KMS-11 (cell line): ENCODE results near the gene NT5C2.
"Not testable (repeated sequence)": the region's sequence is repeated elsewhere in the genome, so short reads cannot be mapped to it uniquely, and the experiment has no call there.

Experiments
- H2AFZ ChIP-seq: fragments of 200-600 bp; sonication (generic); 2 replicates; pipeline ENCODE4 v1.6.1; 2016; ENCODE audit warnings: antibody characterized with exemption, mixed run types, low read depth
- H3K27ac ChIP-seq: fragments of 200-600 bp; sonication (generic); 2 replicates; pipeline ENCODE4 v1.6.1; 2016; ENCODE audit warnings: mild to moderate bottlenecking, mixed run types
- H3K27me3 ChIP-seq: fragments of 200-600 bp; sonication (generic); 2 replicates; pipeline ENCODE4 v1.6.1; 2017; ENCODE audit warnings: mild to moderate bottlenecking, low read depth, mixed run types, moderate library complexity; ENCODE audit not compliant: insufficient read depth
- H3K36me3 ChIP-seq: fragments of 200-600 bp; sonication (generic); 2 replicates; pipeline ENCODE4 v1.6.1; 2017; ENCODE audit warnings: mild to moderate bottlenecking, mixed run types; ENCODE audit not compliant: insufficient read depth
- H3K4me1 ChIP-seq: fragments of 200-600 bp; sonication (generic); 2 replicates; pipeline ENCODE4 v1.6.1; 2016; ENCODE audit warnings: mild to moderate bottlenecking, low read depth, mixed run types; ENCODE audit not compliant: poor library complexity, severe bottlenecking
- H3K4me2 ChIP-seq: fragments of 200-600 bp; sonication (generic); 2 replicates; pipeline ENCODE4 v1.7.0; 2016; ENCODE audit warnings: mild to moderate bottlenecking, mixed run types
- H3K4me3 ChIP-seq: fragments of 200-600 bp; sonication (generic); IDR thresholded peaks from 2 replicates; pipeline ENCODE4 v1.6.1; 2017; ENCODE audit warnings: low read depth, low read length, mixed read lengths; ENCODE audit not compliant: insufficient read depth
- H3K79me2 ChIP-seq: fragments of 200-600 bp; sonication (generic); 2 replicates; pipeline ENCODE4 v1.6.1; 2016; ENCODE audit warnings: low read depth, mixed run types; ENCODE audit not compliant: insufficient read depth
- H3K9ac ChIP-seq: fragments of 200-600 bp; sonication (generic); 2 replicates; pipeline ENCODE4 v1.6.1; 2016; ENCODE audit warnings: mild to moderate bottlenecking, mixed run types
- H4K20me1 ChIP-seq: fragments of 200-600 bp; sonication (generic); 2 replicates; pipeline ENCODE4 v1.6.1; 2016; ENCODE audit warnings: mild to moderate bottlenecking, mixed run types; ENCODE audit not compliant: insufficient read depth
- TF ChIP-seq, protein P1 (sequence below): fragments of 200-600 bp; sonication (generic); conservative IDR thresholded peaks from 2 replicates; pipeline ENCODE4 v1.6.1; 2017; ENCODE audit warnings: low read depth, mild to moderate bottlenecking, antibody characterized with exemption, low read length, moderate library complexity, mixed read lengths

The NT5C2 gene

DNA sequence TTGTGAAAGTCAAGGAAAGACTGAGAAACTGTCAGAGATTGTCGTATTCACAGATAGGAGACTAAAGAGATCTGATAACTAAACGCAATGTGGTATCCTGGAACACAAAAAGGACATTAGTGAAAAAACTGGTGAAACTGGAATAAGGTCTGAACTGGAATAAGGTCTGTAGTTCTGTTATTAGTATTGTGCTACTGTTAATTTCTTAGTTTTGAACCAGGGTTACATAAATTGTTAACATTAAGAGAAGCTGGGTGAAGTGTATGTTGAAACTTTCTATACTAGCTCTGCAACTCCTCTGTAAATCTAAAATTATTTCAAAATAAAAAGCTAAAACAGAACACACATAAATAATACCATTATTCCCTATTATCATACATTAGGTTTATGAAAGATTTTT, 3.4 kb upstream of the NT5C2 start:
- H2AFZ ChIP-seq: no peak overlapping the region
- H4K20me1 ChIP-seq: no peaks in the 10 kb centered on the region
- no peaks in the 10 kb centered on the region for H3K36me3 ChIP-seq
- H3K4me3 ChIP-seq: no peak overlapping the region
- TF ChIP-seq, protein P1, sequence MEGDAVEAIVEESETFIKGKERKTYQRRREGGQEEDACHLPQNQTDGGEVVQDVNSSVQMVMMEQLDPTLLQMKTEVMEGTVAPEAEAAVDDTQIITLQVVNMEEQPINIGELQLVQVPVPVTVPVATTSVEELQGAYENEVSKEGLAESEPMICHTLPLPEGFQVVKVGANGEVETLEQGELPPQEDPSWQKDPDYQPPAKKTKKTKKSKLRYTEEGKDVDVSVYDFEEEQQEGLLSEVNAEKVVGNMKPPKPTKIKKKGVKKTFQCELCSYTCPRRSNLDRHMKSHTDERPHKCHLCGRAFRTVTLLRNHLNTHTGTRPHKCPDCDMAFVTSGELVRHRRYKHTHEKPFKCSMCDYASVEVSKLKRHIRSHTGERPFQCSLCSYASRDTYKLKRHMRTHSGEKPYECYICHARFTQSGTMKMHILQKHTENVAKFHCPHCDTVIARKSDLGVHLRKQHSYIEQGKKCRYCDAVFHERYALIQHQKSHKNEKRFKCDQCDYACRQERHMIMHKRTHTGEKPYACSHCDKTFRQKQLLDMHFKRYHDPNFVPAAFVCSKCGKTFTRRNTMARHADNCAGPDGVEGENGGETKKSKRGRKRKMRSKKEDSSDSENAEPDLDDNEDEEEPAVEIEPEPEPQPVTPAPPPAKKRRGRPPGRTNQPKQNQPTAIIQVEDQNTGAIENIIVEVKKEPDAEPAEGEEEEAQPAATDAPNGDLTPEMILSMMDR: no peak
- H3K4me1 ChIP-seq: peaks cover 17% of the 10 kb centered on the region
- no peak overlapping the region for H3K27ac ChIP-seq
- H3K79me2 ChIP-seq: peaks cover 11% of the 10 kb centered on the region
- H3K9ac ChIP-seq: no peak overlapping the region
- H3K4me2 ChIP-seq: no peak overlapping the region
- H3K27me3 ChIP-seq: no peaks in the 10 kb centered on the region

DNA sequence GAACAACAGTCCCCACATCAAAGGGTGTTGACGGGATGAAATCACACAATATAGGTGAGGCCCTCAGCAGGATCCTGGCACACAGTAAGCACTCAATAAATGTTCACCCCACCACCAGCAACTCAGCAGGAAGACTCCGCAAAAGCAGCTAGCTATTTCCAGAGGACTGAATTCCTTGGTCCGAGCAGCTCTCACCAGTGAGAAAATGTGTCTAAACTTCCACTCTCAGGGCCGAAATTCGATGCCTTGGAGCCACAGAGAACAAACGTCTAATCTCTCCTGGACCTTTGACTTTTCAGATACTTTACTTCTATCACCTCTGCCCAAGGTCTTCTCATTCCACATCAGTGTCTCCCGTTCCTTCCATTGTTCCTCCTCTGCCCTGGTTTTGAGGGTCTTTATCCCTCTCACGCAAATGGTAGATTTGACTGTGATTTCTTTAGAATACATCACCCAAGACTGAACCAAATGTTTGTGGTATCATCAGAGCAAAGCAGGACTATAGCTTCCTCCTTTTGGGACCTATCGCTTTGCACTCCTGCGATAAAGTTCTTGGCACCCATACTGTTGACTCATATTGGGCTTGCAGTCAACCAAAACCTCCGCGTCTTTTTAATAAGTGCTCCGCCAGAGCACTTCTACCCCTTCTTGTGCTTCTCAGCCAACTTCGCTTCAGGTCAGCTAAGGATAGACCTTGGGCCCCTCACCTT, 903 bp upstream of the NT5C2 start:
- peaks cover 36% of the 10 kb centered on the region for H3K79me2 ChIP-seq
- no peak overlapping the region for H3K27ac ChIP-seq
- TF ChIP-seq, protein P1: no peak
- H3K4me3 ChIP-seq: no peak overlapping the region
- no peaks in the 10 kb centered on the region for H3K36me3 ChIP-seq
- H3K9ac ChIP-seq: no peak overlapping the region
- peaks cover 28% of the 10 kb centered on the region for H3K4me1 ChIP-seq
- peak overlapping the region; percentile 87; the same call in 1 of the 2 replicates for H2AFZ ChIP-seq
- H3K4me2 ChIP-seq: peak overlapping the region; percentile 82; the same call in 1 of the 2 replicates
- H3K27me3 ChIP-seq: no peaks in the 10 kb centered on the region
- no peaks in the 10 kb centered on the region for H4K20me1 ChIP-seq

GRCh38 chr10:103192451-103193106, 493 bp downstream of the NT5C2 start:
- peaks cover 50% of the 10 kb centered on the region for H3K79me2 ChIP-seq

GRCh38 chr10:103192089-103192450, 1.0 kb downstream of the NT5C2 start:
- TF ChIP-seq, protein P1: no peak
- peak overlapping the region; percentile 93 for H2AFZ ChIP-seq
- H3K79me2 ChIP-seq: peaks cover 55% of the 10 kb centered on the region
- H3K27me3 ChIP-seq: no peaks in the 10 kb centered on the region
- peak overlapping the region; percentile 21 for H3K4me3 ChIP-seq
- H3K27ac ChIP-seq: peak overlapping the region; percentile 74
- H3K4me2 ChIP-seq: peak overlapping the region; percentile 88
- peaks cover 26% of the 10 kb centered on the region for H3K4me1 ChIP-seq
- H3K36me3 ChIP-seq: no peaks in the 10 kb centered on the region
- peak overlapping the region; percentile 82 for H3K9ac ChIP-seq
- H4K20me1 ChIP-seq: 0 out of 2 replicates have a peak, but pooled peaks cover 3% of the 10 kb centered on the region

More at GRCh38 chr10:103192451-103193106, 493 bp downstream of the NT5C2 start:
- H2AFZ ChIP-seq: peak overlapping the region; percentile 93
- no peaks in the 10 kb centered on the region for H3K27me3 ChIP-seq
- TF ChIP-seq, protein P1: no peak
- peak overlapping the region; percentile 88 for H3K4me2 ChIP-seq
- peaks cover 28% of the 10 kb centered on the region for H3K4me1 ChIP-seq
- H3K36me3 ChIP-seq: no peaks in the 10 kb centered on the region
- H3K9ac ChIP-seq: peak overlapping the region; percentile 82
- H3K27ac ChIP-seq: peak overlapping the region; percentile 74
- peak overlapping the region; percentile 21 for H3K4me3 ChIP-seq
- 0 out of 2 replicates have a peak, but pooled peaks cover 3% of the 10 kb centered on the region for H4K20me1 ChIP-seq

DNA sequence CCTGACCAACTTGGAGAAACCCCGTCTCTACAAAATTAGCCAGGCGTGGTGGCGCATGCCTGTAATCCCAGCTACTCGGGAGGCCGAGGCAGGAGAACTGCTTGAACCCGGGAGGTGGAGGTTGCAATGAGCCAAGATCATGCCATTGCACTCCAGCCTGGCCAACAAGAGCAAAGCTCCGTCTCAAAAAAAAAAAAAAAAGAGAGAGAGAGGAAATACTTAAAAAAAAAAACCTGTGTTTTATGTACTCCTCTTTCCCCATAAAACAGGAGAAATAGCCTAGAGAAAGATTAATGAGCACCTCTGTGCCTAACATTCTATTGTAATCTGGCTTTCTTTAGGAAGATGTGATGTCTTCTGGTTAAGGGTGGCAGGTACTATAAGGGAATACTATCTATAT, 1.9 kb downstream of the NT5C2 start:
- not testable (repeated sequence) for H3K9ac ChIP-seq, H3K27me3 ChIP-seq, H3K36me3 ChIP-seq, H4K20me1 ChIP-seq, H2AFZ ChIP-seq, H3K4me3 ChIP-seq, H3K27ac ChIP-seq
- Histone ChIP-seq H3K4me2 (peak overlapping the region; percentile 88; the same call in 1 of the 2 replicates), H3K4me1 (peaks cover 17% of the 10 kb centered on the region), H3K79me2 (peaks cover 63% of the 10 kb centered on the region)
